GM10266 (cell line): Measurements from ENCODE around the gene ASIC3.

ENCODE experiments used
- DNase-seq: peaks from one replicate; pipeline ENCODE4 v3.0.0; 2012; ENCODE audit errors: extremely low spot score
- CTCF ChIP-seq: IDR thresholded peaks from 2 replicates; pipeline ENCODE4 v1.5.1; 2012; ENCODE audit warnings: mild to moderate bottlenecking, low read depth; ENCODE audit not compliant: control insufficient read depth, insufficient read depth; ENCODE audit errors: missing control alignments

Gene ASIC3

GRCh38 chr7:151087245-151088018, 39.1 kb downstream of the ASIC3 start:
- peak; percentile 73 for DNase-seq
- TF ChIP-seq CTCF: peak; percentile 67

GRCh38 chr7:151088019-151088855, 39.9 kb downstream of the ASIC3 start:
- DNase-seq: no peak
- TF ChIP-seq CTCF: no peak

GRCh38 chr7:151088856-151089699, 40.7 kb downstream of the ASIC3 start:
- TF ChIP-seq CTCF: no peak
- DNase-seq: no peak

GRCh38 chr7:151089893-151090730, 41.8 kb downstream of the ASIC3 start:
- DNase-seq: no peak
- TF ChIP-seq CTCF: no peak

- no peak for DNase-seq
- no peak for TF ChIP-seq CTCF
Measured at GRCh38 chr7:151091003-151091402, 42.7 kb downstream of the ASIC3 start.

- TF ChIP-seq CTCF: peak; percentile 60
- no peak for DNase-seq
Measured at GRCh38 chr7:151091431-151091830, 43.1 kb downstream of the ASIC3 start.
